ENCODE results near the gene WDR88. TPM values are rescaled to one million over a fixed set of nuclear protein-coding genes. Genes with fewer than 3 reads are reported as not detected.

Gene WDR88
- total and polyA plus RNA-seq, 2 experiments from 2014 or later, result not detected

DNA sequence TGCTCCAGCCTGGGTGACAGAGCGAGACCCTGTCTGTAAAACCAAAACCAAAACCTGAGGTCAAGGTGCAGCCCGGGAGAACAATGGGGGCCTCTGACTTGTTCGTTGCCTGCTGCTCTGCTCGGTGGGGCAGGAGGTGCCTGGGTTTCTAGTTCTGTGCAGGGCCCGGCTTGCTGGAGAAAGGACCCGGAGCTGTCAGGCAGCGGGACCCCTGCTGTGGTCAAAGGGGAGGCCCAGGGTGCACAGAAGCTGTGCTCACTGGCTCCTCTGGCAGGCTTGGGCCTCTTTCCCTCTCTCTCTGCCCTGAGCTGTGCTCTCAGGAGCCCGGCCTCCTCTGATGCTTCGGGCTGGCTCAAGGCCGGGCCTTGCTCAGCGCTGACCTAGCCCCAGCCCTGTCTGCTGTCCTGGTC lies 65.7 kb downstream of the WDR88 start:
- Histone ChIP-seq H3K79me2 (replicated peaks; ENCODE audit: insufficient read depth) (no peaks in the 10 kb centered on the region), H3K4me2 (no peak overlapping the region), H3K9me2 (ENCODE audit: insufficient read depth) (no peaks in the 10 kb centered on the region), H3K27me3 (ENCODE audit: insufficient read depth) (peaks cover 18% of the 10 kb centered on the region), H3F3A (replicated peaks; ENCODE audit: low read depth) (no peaks in the 10 kb centered on the region), H3K4me1 (ENCODE audit: insufficient read depth) (peaks cover 5% of the 10 kb centered on the region; the same call in 1 of the 2 replicates), H2AFZ (no peak overlapping the region), H3K4me3 (no peak overlapping the region), H4K20me1 (replicated peaks; ENCODE audit: insufficient read depth) (peaks cover 4% of the 10 kb centered on the region; the same call in 1 of the 2 replicates), H3K36me3 (ENCODE audit: insufficient read depth) (no peaks in the 10 kb centered on the region), H3K27ac (ENCODE audit: low read depth) (no peak overlapping the region)
- Mint-ChIP-seq H3K4me3 (no peak overlapping the region), H3K36me3 (ENCODE audit: low read depth) (no peaks in the 10 kb centered on the region; the same call in 1 of the 3 replicates), H3K27ac (no peak overlapping the region), H3K9me3 (no peaks in the 10 kb centered on the region; the same call in 2 of the 3 replicates), H3K4me1 (no peaks in the 10 kb centered on the region), H3K27me3 (ENCODE audit: insufficient read depth, low read depth, poor library complexity) (peaks cover 17% of the 10 kb centered on the region)
- TF ChIP-seq, protein P1, sequence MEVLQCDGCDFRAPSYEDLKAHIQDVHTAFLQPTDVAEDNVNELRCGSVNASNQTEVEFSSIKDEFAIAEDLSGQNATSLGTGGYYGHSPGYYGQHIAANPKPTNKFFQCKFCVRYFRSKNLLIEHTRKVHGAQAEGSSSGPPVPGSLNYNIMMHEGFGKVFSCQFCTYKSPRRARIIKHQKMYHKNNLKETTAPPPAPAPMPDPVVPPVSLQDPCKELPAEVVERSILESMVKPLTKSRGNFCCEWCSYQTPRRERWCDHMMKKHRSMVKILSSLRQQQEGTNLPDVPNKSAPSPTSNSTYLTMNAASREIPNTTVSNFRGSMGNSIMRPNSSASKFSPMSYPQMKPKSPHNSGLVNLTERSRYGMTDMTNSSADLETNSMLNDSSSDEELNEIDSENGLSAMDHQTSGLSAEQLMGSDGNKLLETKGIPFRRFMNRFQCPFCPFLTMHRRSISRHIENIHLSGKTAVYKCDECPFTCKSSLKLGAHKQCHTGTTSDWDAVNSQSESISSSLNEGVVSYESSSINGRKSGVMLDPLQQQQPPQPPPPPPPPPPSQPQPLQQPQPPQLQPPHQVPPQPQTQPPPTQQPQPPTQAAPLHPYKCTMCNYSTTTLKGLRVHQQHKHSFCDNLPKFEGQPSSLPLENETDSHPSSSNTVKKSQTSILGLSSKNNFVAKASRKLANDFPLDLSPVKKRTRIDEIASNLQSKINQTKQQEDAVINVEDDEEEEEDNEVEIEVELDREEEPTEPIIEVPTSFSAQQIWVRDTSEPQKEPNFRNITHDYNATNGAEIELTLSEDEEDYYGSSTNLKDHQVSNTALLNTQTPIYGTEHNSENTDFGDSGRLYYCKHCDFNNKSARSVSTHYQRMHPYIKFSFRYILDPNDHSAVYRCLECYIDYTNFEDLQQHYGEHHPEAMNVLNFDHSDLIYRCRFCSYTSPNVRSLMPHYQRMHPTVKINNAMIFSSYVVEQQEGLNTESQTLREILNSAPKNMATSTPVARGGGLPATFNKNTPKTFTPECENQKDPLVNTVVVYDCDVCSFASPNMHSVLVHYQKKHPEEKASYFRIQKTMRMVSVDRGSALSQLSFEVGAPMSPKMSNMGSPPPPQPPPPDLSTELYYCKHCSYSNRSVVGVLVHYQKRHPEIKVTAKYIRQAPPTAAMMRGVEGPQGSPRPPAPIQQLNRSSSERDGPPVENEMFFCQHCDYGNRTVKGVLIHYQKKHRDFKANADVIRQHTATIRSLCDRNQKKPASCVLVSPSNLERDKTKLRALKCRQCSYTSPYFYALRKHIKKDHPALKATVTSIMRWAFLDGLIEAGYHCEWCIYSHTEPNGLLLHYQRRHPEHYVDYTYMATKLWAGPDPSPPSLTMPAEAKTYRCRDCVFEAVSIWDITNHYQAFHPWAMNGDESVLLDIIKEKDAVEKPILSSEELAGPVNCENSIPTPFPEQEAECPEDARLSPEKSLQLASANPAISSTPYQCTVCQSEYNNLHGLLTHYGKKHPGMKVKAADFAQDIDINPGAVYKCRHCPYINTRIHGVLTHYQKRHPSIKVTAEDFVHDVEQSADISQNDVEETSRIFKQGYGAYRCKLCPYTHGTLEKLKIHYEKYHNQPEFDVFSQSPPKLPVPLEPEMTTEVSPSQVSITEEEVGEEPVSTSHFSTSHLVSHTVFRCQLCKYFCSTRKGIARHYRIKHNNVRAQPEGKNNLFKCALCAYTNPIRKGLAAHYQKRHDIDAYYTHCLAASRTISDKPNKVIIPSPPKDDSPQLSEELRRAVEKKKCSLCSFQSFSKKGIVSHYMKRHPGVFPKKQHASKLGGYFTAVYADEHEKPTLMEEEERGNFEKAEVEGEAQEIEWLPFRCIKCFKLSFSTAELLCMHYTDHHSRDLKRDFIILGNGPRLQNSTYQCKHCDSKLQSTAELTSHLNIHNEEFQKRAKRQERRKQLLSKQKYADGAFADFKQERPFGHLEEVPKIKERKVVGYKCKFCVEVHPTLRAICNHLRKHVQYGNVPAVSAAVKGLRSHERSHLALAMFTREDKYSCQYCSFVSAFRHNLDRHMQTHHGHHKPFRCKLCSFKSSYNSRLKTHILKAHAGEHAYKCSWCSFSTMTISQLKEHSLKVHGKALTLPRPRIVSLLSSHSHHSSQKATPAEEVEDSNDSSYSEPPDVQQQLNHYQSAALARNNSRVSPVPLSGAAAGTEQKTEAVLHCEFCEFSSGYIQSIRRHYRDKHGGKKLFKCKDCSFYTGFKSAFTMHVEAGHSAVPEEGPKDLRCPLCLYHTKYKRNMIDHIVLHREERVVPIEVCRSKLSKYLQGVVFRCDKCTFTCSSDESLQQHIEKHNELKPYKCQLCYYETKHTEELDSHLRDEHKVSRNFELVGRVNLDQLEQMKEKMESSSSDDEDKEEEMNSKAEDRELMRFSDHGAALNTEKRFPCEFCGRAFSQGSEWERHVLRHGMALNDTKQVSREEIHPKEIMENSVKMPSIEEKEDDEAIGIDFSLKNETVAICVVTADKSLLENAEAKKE (CRISPR knock-in tag; IDR thresholded peaks at IDR 0.05), result no peak
- TF ChIP-seq, protein P2, sequence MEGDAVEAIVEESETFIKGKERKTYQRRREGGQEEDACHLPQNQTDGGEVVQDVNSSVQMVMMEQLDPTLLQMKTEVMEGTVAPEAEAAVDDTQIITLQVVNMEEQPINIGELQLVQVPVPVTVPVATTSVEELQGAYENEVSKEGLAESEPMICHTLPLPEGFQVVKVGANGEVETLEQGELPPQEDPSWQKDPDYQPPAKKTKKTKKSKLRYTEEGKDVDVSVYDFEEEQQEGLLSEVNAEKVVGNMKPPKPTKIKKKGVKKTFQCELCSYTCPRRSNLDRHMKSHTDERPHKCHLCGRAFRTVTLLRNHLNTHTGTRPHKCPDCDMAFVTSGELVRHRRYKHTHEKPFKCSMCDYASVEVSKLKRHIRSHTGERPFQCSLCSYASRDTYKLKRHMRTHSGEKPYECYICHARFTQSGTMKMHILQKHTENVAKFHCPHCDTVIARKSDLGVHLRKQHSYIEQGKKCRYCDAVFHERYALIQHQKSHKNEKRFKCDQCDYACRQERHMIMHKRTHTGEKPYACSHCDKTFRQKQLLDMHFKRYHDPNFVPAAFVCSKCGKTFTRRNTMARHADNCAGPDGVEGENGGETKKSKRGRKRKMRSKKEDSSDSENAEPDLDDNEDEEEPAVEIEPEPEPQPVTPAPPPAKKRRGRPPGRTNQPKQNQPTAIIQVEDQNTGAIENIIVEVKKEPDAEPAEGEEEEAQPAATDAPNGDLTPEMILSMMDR (conservative IDR thresholded peaks at IDR 0.05; ENCODE audit: low read depth in 2 of 2), result no peak
- TF ChIP-seq, protein P3, sequence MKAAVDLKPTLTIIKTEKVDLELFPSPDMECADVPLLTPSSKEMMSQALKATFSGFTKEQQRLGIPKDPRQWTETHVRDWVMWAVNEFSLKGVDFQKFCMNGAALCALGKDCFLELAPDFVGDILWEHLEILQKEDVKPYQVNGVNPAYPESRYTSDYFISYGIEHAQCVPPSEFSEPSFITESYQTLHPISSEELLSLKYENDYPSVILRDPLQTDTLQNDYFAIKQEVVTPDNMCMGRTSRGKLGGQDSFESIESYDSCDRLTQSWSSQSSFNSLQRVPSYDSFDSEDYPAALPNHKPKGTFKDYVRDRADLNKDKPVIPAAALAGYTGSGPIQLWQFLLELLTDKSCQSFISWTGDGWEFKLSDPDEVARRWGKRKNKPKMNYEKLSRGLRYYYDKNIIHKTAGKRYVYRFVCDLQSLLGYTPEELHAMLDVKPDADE (IDR thresholded peaks at IDR 0.05), result no peak
- TF ChIP-seq EZH2 (IDR thresholded peaks at IDR 0.05; ENCODE audit: low read depth, unreplicated experiment) (no peak), JUNB (IDR thresholded peaks at IDR 0.05; ENCODE audit: unreplicated experiment) (no peak), POLR2AphosphoS5 (IDR thresholded peaks at IDR 0.05; ENCODE audit: low read depth) (no peak), STAT1 (IDR thresholded peaks at IDR 0.05; ENCODE audit: unreplicated experiment) (no peak), ZNF331 (CRISPR knock-in tag; IDR thresholded peaks at IDR 0.05; ENCODE audit: low read depth) (no peak), ZNF114 (CRISPR knock-in tag; IDR thresholded peaks at IDR 0.05) (no peak)
- TF ChIP-seq, protein P4, sequence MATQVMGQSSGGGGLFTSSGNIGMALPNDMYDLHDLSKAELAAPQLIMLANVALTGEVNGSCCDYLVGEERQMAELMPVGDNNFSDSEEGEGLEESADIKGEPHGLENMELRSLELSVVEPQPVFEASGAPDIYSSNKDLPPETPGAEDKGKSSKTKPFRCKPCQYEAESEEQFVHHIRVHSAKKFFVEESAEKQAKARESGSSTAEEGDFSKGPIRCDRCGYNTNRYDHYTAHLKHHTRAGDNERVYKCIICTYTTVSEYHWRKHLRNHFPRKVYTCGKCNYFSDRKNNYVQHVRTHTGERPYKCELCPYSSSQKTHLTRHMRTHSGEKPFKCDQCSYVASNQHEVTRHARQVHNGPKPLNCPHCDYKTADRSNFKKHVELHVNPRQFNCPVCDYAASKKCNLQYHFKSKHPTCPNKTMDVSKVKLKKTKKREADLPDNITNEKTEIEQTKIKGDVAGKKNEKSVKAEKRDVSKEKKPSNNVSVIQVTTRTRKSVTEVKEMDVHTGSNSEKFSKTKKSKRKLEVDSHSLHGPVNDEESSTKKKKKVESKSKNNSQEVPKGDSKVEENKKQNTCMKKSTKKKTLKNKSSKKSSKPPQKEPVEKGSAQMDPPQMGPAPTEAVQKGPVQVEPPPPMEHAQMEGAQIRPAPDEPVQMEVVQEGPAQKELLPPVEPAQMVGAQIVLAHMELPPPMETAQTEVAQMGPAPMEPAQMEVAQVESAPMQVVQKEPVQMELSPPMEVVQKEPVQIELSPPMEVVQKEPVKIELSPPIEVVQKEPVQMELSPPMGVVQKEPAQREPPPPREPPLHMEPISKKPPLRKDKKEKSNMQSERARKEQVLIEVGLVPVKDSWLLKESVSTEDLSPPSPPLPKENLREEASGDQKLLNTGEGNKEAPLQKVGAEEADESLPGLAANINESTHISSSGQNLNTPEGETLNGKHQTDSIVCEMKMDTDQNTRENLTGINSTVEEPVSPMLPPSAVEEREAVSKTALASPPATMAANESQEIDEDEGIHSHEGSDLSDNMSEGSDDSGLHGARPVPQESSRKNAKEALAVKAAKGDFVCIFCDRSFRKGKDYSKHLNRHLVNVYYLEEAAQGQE (IDR thresholded peaks at IDR 0.05; ENCODE audit: unreplicated experiment), result no peak
- ATAC-seq (no peak), DNase-seq (ENCODE audit: low spot score) (no peak)
